Measurements from ENCODE around the gene ZNF729.

DNA sequence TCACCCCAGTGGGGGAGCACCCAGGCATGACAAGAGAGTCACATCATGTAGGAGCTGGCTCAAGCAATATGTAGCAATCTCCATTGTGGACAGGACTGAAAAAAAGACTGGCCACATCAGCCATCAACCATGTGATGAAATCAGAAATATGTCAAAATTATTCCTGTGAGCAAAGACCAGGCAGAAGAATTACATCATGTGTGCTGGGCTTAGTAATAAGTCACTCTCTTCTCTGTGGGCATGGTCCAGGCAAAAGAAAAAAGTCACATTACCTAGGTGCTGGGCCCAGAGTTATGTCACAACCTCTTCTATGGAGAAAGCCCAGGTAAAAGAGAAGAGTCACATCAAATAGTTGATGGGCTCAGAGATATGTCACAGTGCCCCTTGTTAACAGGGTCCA, 28.3 kb upstream of the ZNF729 start:
- TF ChIP-seq, protein P1, sequence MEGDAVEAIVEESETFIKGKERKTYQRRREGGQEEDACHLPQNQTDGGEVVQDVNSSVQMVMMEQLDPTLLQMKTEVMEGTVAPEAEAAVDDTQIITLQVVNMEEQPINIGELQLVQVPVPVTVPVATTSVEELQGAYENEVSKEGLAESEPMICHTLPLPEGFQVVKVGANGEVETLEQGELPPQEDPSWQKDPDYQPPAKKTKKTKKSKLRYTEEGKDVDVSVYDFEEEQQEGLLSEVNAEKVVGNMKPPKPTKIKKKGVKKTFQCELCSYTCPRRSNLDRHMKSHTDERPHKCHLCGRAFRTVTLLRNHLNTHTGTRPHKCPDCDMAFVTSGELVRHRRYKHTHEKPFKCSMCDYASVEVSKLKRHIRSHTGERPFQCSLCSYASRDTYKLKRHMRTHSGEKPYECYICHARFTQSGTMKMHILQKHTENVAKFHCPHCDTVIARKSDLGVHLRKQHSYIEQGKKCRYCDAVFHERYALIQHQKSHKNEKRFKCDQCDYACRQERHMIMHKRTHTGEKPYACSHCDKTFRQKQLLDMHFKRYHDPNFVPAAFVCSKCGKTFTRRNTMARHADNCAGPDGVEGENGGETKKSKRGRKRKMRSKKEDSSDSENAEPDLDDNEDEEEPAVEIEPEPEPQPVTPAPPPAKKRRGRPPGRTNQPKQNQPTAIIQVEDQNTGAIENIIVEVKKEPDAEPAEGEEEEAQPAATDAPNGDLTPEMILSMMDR (IDR thresholded peaks at IDR 0.05; ENCODE audit: borderline replicate concordance, extremely low read depth, low read length, poor library complexity, severe bottlenecking), result no peak
- TF ChIP-seq EZH2 (IDR thresholded peaks at IDR 0.05; ENCODE audit: borderline replicate concordance, low read depth, low read length, severe bottlenecking), result no peak

Measured in DND-41 (cell line).